ENCODE results near the gene ABCA4.

ABCA4 gene

DNA sequence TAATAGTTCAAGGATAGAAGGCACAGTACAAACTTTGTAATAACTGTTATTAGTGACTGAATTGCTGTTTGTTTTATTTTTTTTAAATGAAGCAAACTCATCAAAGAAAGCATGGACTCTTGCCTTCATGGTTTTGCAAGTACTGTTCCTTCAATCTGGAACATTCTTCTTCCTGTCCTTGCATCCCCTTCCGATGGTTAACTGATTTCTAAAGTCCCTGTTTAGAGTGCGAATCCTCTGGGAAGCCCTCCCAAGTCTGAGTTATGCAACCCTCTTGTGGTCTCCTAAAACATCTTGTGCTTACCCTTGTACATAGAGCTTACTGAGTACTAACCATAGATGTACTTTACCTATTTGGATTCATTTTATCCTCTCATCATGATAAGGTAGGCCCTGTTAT is 159.5 kb downstream of the ABCA4 start:
- TF ChIP-seq, protein P1, sequence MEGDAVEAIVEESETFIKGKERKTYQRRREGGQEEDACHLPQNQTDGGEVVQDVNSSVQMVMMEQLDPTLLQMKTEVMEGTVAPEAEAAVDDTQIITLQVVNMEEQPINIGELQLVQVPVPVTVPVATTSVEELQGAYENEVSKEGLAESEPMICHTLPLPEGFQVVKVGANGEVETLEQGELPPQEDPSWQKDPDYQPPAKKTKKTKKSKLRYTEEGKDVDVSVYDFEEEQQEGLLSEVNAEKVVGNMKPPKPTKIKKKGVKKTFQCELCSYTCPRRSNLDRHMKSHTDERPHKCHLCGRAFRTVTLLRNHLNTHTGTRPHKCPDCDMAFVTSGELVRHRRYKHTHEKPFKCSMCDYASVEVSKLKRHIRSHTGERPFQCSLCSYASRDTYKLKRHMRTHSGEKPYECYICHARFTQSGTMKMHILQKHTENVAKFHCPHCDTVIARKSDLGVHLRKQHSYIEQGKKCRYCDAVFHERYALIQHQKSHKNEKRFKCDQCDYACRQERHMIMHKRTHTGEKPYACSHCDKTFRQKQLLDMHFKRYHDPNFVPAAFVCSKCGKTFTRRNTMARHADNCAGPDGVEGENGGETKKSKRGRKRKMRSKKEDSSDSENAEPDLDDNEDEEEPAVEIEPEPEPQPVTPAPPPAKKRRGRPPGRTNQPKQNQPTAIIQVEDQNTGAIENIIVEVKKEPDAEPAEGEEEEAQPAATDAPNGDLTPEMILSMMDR (IDR thresholded peaks at IDR 0.05) = no peak
- no peaks in the 10 kb centered on the region for H3K9me3 ChIP-seq
- no peaks in the 10 kb centered on the region for H3K36me3 ChIP-seq
- no peaks in the 10 kb centered on the region for H3K27me3 ChIP-seq
- no peak overlapping the region for H3K27ac ChIP-seq
- no peak overlapping the region for H3K4me3 ChIP-seq (ENCODE audit: low read depth in 1 of 2, low read length in 1 of 2)
- peaks cover 37 to 46% of the 10 kb centered on the region in 2 experiments for H3K4me1 ChIP-seq (ENCODE audit: control insufficient read depth in 1 of 2, insufficient read depth in 1 of 2, low read depth in 1 of 2, low read length in 1 of 2)

DNA sequence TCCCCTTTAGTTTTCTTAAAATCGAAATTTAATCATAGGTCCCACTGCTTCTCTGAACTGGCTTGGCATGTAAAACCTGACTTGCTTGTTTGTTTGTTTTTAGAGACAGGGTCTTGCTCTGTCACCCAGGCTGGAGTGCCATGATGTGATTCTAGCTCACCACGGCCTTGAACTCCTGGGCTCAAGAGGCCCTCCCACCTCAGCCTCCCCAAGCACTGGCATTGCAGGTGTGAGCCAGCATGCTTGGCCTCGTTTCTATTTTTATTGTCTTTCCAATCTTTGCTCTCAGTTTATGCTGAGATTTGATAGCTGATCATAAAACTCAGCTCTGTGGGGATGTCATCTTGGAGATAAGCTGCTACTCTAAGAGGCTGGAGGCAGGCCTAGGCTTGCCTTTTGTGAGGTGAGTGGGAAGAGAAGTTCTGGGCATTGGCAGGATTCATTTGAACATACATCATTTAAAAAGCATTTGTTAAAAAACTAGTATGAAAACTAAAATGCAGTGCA is 160.3 kb downstream of the ABCA4 start:
- no peaks in the 10 kb centered on the region for H3K36me3 ChIP-seq
- H3K27ac ChIP-seq = no peak overlapping the region
- H3K27me3 ChIP-seq = no peaks in the 10 kb centered on the region
- no peaks in the 10 kb centered on the region for H3K9me3 ChIP-seq
- TF ChIP-seq, protein P1 (IDR thresholded peaks at IDR 0.05) = no peak
- H3K4me1 ChIP-seq (ENCODE audit: control insufficient read depth in 1 of 2, insufficient read depth in 1 of 2, low read depth in 1 of 2, low read length in 1 of 2) = peaks cover 40 to 49% of the 10 kb centered on the region in 2 experiments
- no peak overlapping the region for H3K4me3 ChIP-seq (ENCODE audit: low read depth in 1 of 2, low read length in 1 of 2)

DNA sequence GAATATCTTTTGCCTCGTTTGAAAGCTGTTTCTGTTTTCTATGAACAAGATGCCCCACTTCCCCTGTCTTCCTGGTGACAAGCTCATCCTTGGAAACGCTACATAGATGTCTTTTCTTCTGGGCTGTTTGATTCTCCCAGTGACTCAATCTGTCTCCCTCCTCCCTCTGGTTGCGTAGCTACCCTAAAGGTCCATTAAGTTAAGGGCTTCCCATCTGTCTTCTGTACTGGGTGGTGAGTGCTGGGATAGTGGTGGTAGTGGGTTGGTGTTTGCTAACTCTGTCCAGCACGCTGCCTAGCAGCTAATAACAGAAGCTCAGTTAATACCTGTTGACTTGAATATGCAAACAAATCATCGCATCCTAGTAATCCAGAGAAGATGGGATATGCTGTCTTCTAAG is 161.5 kb downstream of the ABCA4 start:
- TF ChIP-seq, protein P1 (IDR thresholded peaks at IDR 0.05) = no peak
- no peaks in the 10 kb centered on the region for H3K36me3 ChIP-seq
- H3K9me3 ChIP-seq = no peaks in the 10 kb centered on the region
- peaks cover 40 to 49% of the 10 kb centered on the region in 2 experiments for H3K4me1 ChIP-seq (ENCODE audit: control insufficient read depth in 1 of 2, insufficient read depth in 1 of 2, low read depth in 1 of 2, low read length in 1 of 2)
- peak overlapping the region in 1 of 2 experiments; percentile 1 for H3K4me3 ChIP-seq (ENCODE audit: low read depth in 1 of 2, low read length in 1 of 2)
- peak overlapping the region; percentile 81 for H3K27ac ChIP-seq
- H3K27me3 ChIP-seq = no peaks in the 10 kb centered on the region

- TF ChIP-seq, protein P1 (IDR thresholded peaks at IDR 0.05) = no peak
- no peaks in the 10 kb centered on the region for H3K36me3 ChIP-seq
- H3K27ac ChIP-seq = peak overlapping the region; percentile 81
These were observed 162.2 kb downstream of the ABCA4 start for GRCh38 chr1:93958726-93959100.

DNA sequence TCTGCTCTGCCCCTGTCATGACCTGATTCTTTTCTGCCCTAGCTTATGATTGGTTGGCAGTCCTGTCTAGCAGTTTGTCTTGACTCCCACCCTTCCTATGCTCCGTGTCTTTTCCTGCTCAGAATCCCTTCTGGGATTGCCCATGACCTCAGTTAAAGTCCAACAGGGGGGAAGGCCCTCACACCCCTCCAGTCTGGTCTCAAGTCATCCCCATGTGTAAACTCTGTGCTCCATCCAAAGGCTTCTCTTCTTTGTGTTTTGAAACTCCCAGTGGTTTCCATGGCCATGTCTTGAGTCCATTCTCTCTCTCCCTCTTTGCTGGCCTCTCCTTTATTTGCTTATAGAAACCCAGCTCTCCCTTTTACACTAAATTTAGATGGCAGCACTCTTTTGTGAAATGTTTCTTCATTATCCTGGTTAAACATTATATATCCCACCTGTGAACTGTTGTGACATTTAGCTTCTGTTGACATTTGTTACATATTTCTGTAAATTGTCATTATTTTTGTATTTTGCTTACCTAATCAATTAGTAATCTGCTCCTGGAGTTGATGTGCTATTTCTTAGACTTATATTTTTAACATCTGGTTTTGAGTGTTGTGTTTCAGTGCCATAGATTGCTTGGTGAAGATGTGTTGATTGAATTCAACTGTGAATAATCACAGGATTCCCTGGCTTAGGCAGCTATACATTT is 162.8 kb downstream of the ABCA4 start:
- no peaks in the 10 kb centered on the region for H3K9me3 ChIP-seq
- no peaks in the 10 kb centered on the region for H3K36me3 ChIP-seq
- H3K4me3 ChIP-seq (ENCODE audit: low read depth in 1 of 2, low read length in 1 of 2) = no peak overlapping the region
- H3K4me1 ChIP-seq (ENCODE audit: control insufficient read depth in 1 of 2, insufficient read depth in 1 of 2, low read depth in 1 of 2, low read length in 1 of 2) = peaks cover 40 to 49% of the 10 kb centered on the region in 2 experiments
- H3K27ac ChIP-seq = peak overlapping the region; percentile 81
- H3K27me3 ChIP-seq = no peaks in the 10 kb centered on the region
- TF ChIP-seq, protein P1 (IDR thresholded peaks at IDR 0.05) = no peak

More at GRCh38 chr1:93958726-93959100, 162.2 kb downstream of the ABCA4 start:
- peak overlapping the region in 1 of 2 experiments; percentile 1 for H3K4me3 ChIP-seq (ENCODE audit: low read depth in 1 of 2, low read length in 1 of 2)
- no peaks in the 10 kb centered on the region for H3K9me3 ChIP-seq
- H3K4me1 ChIP-seq (ENCODE audit: control insufficient read depth in 1 of 2, insufficient read depth in 1 of 2, low read depth in 1 of 2, low read length in 1 of 2) = peaks cover 40 to 49% of the 10 kb centered on the region in 2 experiments
- no peaks in the 10 kb centered on the region for H3K27me3 ChIP-seq

Measured in neutrophil (primary cell).